GM19397 (cell line): ENCODE data around the gene CD3D.
"Not testable (repeated sequence)": the region's sequence is repeated elsewhere in the genome, so short reads cannot be mapped to it uniquely, and the experiment has no call there.

ENCODE experiments used
- ATAC-seq: cut with Tn5 transposase; IDR thresholded peaks from one replicate; pipeline ENCODE4 v1.9.1; 2021; ENCODE audit warnings: mild to moderate bottlenecking, moderate library complexity; ENCODE audit not compliant: unreplicated experiment

CD3D gene

GRCh38 chr11:118339281-118339961, 3.1 kb downstream of the CD3D start:
- no peak for ATAC-seq

- ATAC-seq, result no peak
Observed at GRCh38 chr11:118338637-118339061, 3.9 kb downstream of the CD3D start.

GRCh38 chr11:118334745-118335144, 7.8 kb downstream of the CD3D start:
- ATAC-seq, result no peak

GRCh38 chr11:118328745-118329144, 13.8 kb downstream of the CD3D start:
- ATAC-seq, result no peak

- ATAC-seq, result no peak
Observed at GRCh38 chr11:118325283-118325682, 17.2 kb downstream of the CD3D start.

- no peak for ATAC-seq
Observed at GRCh38 chr11:118322721-118323120, 19.8 kb downstream of the CD3D start.

- no peak for ATAC-seq
Observed at GRCh38 chr11:118321386-118322082, 21.0 kb downstream of the CD3D start.

- no peak for ATAC-seq
Observed at GRCh38 chr11:118320515-118320914, 22.0 kb downstream of the CD3D start.

GRCh38 chr11:118319337-118319707, 23.2 kb downstream of the CD3D start:
- no peak for ATAC-seq

- no peak for ATAC-seq
Observed at GRCh38 chr11:118318581-118319336, 23.7 kb downstream of the CD3D start.

- no peak for ATAC-seq
Observed at GRCh38 chr11:118318124-118318523, 24.4 kb downstream of the CD3D start.

- ATAC-seq, result no peak
Observed at GRCh38 chr11:118314988-118315411, 27.5 kb downstream of the CD3D start.

GRCh38 chr11:118313242-118313641, 29.3 kb downstream of the CD3D start:
- no peak for ATAC-seq

GRCh38 chr11:118312328-118312727, 30.2 kb downstream of the CD3D start:
- no peak for ATAC-seq

- ATAC-seq, result no peak
Observed at GRCh38 chr11:118311518-118311917, 31.0 kb downstream of the CD3D start.

- ATAC-seq, result no peak
Observed at GRCh38 chr11:118310781-118311485, 31.6 kb downstream of the CD3D start.

- no peak for ATAC-seq
Observed at GRCh38 chr11:118310271-118310670, 32.2 kb downstream of the CD3D start.

- not testable (repeated sequence) for ATAC-seq
Observed at GRCh38 chr11:118308995-118309528, 33.4 kb downstream of the CD3D start.

- no peak for ATAC-seq
Observed at GRCh38 chr11:118306556-118306955, 35.9 kb downstream of the CD3D start.

- ATAC-seq, result no peak
Observed at GRCh38 chr11:118305726-118306125, 36.8 kb downstream of the CD3D start.
